ENCODE results near the gene ADISSP. TPM values are rescaled to one million over a fixed set of nuclear protein-coding genes. Genes with fewer than 3 reads are reported as not detected.
A peak's percentile ranks its signal among the peaks of the same experiment; 100 is the strongest.

Gene ADISSP
- total and polyA plus RNA-seq, 4 donors = 8.6 to 53.7 (median 35.1) TPM

DNA sequence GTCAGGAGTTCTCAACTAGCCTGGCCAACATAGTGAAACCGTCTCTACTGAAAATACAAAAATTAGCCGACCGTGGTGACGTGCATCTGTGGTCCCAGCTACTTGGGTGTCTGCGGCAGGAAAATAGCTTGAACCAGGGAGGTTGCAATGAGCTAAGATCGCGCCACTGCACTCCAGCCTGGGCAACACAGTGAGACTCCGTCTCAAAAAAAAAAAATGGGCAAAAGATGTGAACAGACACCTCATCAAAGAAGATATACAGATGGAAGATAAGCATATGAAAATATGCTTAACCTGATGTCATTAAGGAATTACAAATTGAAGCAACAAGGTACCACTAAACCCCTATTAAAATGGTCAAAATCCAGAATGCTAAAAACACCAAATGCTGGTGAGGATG lies 44.3 kb downstream of the ADISSP start:
- TF ChIP-seq CTCF (IDR thresholded peaks at IDR 0.05; ENCODE audit: control extremely low read depth, extremely low read depth) = no peak
- DNase-seq = no peak
- no peaks in the 10 kb centered on the region for H3K36me3 ChIP-seq (ENCODE audit: control insufficient read depth in 4 of 4, insufficient read depth in 4 of 4, low read length in 4 of 4)
- no peaks in the 10 kb centered on the region for H3K9me3 ChIP-seq (ENCODE audit: control insufficient read depth in 4 of 4, insufficient read depth in 3 of 4, low read length in 3 of 4)
- H3K4me1 ChIP-seq (ENCODE audit: control insufficient read depth in 5 of 5, insufficient read depth in 5 of 5, low read length in 5 of 5) = peaks cover 0 to 5% (median 0%) of the 10 kb centered on the region in 5 donors
- WGBS, 2 donors = 90 to 95% methylated on average over 8 of the region's 8 CpGs
- H3K9ac ChIP-seq (ENCODE audit: insufficient read depth in 1 of 2, low read length in 2 of 2) = no peak overlapping the region
- no peak overlapping the region for H3K4me3 ChIP-seq
- no peak for ATAC-seq (ENCODE audit: insufficient read depth, low FRiP score)
- peaks cover 0 to 4% (median 0%) of the 10 kb centered on the region in 3 donors for H3K27me3 ChIP-seq (ENCODE audit: control insufficient read depth in 3 of 3, insufficient read depth in 3 of 3, low read length in 2 of 3)
- no peak overlapping the region for H3K27ac ChIP-seq (ENCODE audit: low read depth in 1 of 2, low read length in 1 of 2)

- Histone ChIP-seq H3K27ac (ENCODE audit: low read depth in 1 of 2, low read length in 1 of 2) (no peak overlapping the region), H3K4me3 (no peak overlapping the region), H3K9ac (ENCODE audit: insufficient read depth in 1 of 2, low read length in 2 of 2) (no peak overlapping the region), H3K36me3 (ENCODE audit: control insufficient read depth in 4 of 4, insufficient read depth in 4 of 4, low read length in 4 of 4) (no peaks in the 10 kb centered on the region), H3K9me3 (ENCODE audit: control insufficient read depth in 4 of 4, insufficient read depth in 3 of 4, low read length in 3 of 4) (peaks cover 0 to 1% (median 0%) of the 10 kb centered on the region in 4 donors), H3K4me1 (ENCODE audit: control insufficient read depth in 5 of 5, insufficient read depth in 5 of 5, low read length in 5 of 5) (no peaks in the 10 kb centered on the region), H3K27me3 (ENCODE audit: control insufficient read depth in 3 of 3, insufficient read depth in 3 of 3, low read length in 2 of 3) (no peaks in the 10 kb centered on the region)
- 74 to 83% methylated on average over 4 of the region's 4 CpGs for WGBS, 2 donors
- ATAC-seq (ENCODE audit: insufficient read depth, low FRiP score) (no peak), DNase-seq (peak in 1 of 3 donors; percentile 42)
- TF ChIP-seq CTCF (IDR thresholded peaks at IDR 0.05; ENCODE audit: control extremely low read depth, extremely low read depth) = no peak
Observed at GRCh38 chr20:3721912-3722311, 45.6 kb downstream of the ADISSP start.

DNA sequence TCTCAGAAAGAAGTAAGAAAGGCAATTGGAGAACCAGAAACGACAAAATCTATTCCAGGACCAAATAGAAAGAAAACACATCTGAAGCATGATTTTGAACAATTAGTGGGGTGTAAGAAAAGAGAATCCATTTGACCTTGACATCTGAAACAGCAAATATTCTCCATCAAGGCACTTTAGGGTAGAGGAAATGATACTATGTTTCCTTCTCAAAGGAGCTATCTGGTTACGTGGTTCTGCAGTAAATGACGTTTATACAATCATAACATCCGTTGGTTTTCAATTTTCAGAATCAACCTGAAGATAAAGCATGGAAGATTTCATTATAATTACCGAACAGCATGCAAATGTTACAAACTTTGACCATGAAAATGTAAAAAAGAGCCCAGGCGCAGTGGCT lies 46.9 kb downstream of the ADISSP start:
- no peak for TF ChIP-seq CTCF (IDR thresholded peaks at IDR 0.05; ENCODE audit: control extremely low read depth, extremely low read depth)
- ATAC-seq (ENCODE audit: insufficient read depth, low FRiP score) (no peak), DNase-seq (no peak)
- WGBS, 2 donors = 66 to 70% methylated on average over 6 of the region's 6 CpGs
- no peak overlapping the region for H3K9ac ChIP-seq (ENCODE audit: insufficient read depth in 1 of 2, low read length in 2 of 2)
- H3K27ac ChIP-seq (ENCODE audit: low read depth in 1 of 2, low read length in 1 of 2) = no peak overlapping the region
- H3K9me3 ChIP-seq (ENCODE audit: control insufficient read depth in 4 of 4, insufficient read depth in 3 of 4, low read length in 3 of 4) = peaks cover 0 to 1% (median 0%) of the 10 kb centered on the region in 4 donors
- no peaks in the 10 kb centered on the region for H3K4me1 ChIP-seq (ENCODE audit: control insufficient read depth in 5 of 5, insufficient read depth in 5 of 5, low read length in 5 of 5)
- no peak overlapping the region for H3K4me3 ChIP-seq
- no peaks in the 10 kb centered on the region for H3K36me3 ChIP-seq (ENCODE audit: control insufficient read depth in 4 of 4, insufficient read depth in 4 of 4, low read length in 4 of 4)
- no peaks in the 10 kb centered on the region for H3K27me3 ChIP-seq (ENCODE audit: control insufficient read depth in 3 of 3, insufficient read depth in 3 of 3, low read length in 2 of 3)

- Histone ChIP-seq H3K27me3 (ENCODE audit: control insufficient read depth in 3 of 3, insufficient read depth in 3 of 3, low read length in 2 of 3) (no peaks in the 10 kb centered on the region), H3K36me3 (ENCODE audit: control insufficient read depth in 4 of 4, insufficient read depth in 4 of 4, low read length in 4 of 4) (no peaks in the 10 kb centered on the region), H3K9ac (ENCODE audit: insufficient read depth in 1 of 2, low read length in 2 of 2) (no peak overlapping the region), H3K9me3 (ENCODE audit: control insufficient read depth in 4 of 4, insufficient read depth in 3 of 4, low read length in 3 of 4) (peaks cover 0 to 1% (median 0%) of the 10 kb centered on the region in 4 donors), H3K4me3 (no peak overlapping the region), H3K4me1 (ENCODE audit: control insufficient read depth in 5 of 5, insufficient read depth in 5 of 5, low read length in 5 of 5) (no peaks in the 10 kb centered on the region), H3K27ac (ENCODE audit: low read depth in 1 of 2, low read length in 1 of 2) (no peak overlapping the region)
- DNase-seq = no peak
- no peak for ATAC-seq (ENCODE audit: insufficient read depth, low FRiP score)
- no peak for TF ChIP-seq CTCF (IDR thresholded peaks at IDR 0.05; ENCODE audit: control extremely low read depth, extremely low read depth)
- WGBS, 2 donors = 78 to 80% methylated on average over 2 of the region's 2 CpGs
Observed at GRCh38 chr20:3720068-3720467, 47.5 kb downstream of the ADISSP start.
